ENCODE data around the gene LILRB5.

LILRB5 gene

DNA sequence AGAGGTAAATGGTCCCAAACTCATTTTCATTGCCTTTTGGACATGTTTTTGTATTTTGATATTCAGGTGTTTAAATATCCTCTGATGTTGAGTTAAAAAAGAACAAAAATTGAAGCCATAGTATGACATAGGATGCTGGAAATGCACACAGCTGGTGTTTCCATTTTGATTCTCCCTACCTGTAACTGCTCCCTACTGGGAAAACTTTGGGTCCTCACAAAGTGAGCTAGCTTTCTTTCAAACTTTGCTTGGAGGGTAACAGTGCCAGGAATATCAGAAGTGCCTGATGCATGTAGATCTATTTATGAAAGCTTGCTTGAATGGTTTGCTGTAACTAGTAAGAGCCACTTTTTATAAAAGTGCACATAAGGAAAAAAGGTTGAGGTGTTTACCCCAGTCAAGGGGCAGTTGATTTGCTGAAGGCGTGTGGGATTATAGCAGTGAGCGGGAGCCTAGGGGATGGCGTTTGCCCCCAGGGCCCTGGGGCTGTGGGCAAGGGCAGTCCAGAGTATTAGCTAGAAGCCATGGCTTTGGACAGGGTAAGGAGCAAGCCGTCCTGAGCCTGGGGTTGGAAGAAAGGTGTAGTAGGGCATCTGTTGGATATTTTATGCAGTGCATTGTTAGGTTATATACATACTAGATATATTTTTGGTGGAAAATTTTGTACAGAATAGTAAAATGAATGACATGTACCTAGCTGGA, 52.2 kb downstream of the LILRB5 start:
- H3K27ac ChIP-seq: no peak overlapping the region
- no peak for TF ChIP-seq ZFX (IDR thresholded peaks at IDR 0.05; ENCODE audit: borderline replicate concordance)
- TF ChIP-seq, protein P1, sequence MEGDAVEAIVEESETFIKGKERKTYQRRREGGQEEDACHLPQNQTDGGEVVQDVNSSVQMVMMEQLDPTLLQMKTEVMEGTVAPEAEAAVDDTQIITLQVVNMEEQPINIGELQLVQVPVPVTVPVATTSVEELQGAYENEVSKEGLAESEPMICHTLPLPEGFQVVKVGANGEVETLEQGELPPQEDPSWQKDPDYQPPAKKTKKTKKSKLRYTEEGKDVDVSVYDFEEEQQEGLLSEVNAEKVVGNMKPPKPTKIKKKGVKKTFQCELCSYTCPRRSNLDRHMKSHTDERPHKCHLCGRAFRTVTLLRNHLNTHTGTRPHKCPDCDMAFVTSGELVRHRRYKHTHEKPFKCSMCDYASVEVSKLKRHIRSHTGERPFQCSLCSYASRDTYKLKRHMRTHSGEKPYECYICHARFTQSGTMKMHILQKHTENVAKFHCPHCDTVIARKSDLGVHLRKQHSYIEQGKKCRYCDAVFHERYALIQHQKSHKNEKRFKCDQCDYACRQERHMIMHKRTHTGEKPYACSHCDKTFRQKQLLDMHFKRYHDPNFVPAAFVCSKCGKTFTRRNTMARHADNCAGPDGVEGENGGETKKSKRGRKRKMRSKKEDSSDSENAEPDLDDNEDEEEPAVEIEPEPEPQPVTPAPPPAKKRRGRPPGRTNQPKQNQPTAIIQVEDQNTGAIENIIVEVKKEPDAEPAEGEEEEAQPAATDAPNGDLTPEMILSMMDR (IDR thresholded peaks at IDR 0.05): no peak

DNA sequence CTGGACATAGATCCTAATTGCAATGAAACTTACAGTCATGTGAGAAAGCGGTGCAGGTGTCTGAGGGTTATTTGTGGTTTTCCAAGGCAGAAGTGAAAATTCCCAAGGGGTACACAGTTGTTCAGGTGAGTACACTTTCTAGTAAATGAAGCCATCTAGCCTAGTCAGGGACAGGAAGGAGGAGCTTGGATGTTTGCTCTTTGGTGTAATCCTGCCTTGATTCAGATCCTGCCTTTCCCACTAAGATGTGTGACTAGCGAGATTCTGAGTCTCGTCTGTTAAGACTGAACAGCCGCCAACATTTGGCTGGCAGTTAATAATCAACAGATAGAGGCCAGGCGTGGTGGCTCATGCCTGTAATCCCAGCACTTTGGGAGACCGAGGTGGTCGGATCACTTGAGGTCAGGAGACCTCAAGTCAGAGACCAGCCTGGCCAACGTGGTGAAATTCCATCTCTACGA, 53.9 kb downstream of the LILRB5 start:
- TF ChIP-seq ZFX (IDR thresholded peaks at IDR 0.05; ENCODE audit: borderline replicate concordance): no peak
- TF ChIP-seq, protein P1 (IDR thresholded peaks at IDR 0.05): no peak

DNA sequence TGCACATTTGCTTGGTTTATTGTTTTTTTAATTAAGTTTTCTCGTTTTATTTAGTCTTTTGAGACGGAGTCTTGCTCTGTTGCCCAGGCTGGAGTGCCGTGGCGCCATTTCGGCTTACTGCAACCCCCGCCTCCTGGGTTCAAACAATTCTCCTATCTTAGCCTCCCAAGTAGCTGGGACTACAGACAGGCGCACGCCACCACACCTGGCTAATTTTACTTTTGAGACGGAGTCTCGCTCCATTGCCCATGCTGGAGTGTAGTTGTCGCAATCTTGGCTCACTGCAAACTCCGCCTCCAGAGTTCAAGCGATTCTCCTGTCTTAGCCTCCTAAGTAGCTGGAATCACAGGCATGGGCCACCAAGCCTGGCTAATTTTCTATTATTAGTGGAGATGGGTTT, 55.1 kb downstream of the LILRB5 start:
- peak overlapping the region; percentile 93 for H3K27ac ChIP-seq
- TF ChIP-seq ZFX (IDR thresholded peaks at IDR 0.05; ENCODE audit: borderline replicate concordance): no peak
- TF ChIP-seq, protein P1 (IDR thresholded peaks at IDR 0.05): no peak

More for the DNA sequence above, 53.9 kb downstream of the LILRB5 start:
- 0 out of 2 replicates have a peak overlapping the region, but pooled peaks have one; percentile 10 for H3K27ac ChIP-seq

DNA sequence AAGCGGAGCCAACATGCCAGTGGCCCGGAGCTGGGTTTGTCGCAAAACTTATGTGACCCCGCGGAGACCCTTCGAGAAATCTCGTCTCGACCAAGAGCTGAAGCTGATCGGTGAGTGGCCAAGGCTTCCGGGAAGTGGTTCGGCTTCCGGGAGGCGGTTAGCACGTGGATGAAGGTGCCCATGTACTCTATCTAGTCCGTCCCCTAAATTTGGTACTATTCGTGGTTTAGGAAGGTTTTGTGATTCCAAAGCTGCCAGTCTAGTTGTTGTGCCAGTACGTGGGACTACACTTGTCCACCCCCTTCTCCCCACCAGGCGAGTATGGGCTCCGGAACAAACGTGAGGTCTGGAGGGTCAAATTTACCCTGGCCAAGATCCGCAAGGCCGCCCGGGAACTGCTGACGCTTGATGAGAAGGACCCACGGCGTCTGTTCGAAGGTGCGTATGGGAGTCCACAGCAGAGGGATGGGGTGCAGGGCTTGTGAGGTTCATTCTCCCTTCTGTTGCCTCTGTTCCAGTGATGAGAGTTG, 55.8 kb downstream of the LILRB5 start:
- no peak for TF ChIP-seq ZFX (IDR thresholded peaks at IDR 0.05; ENCODE audit: borderline replicate concordance)
- TF ChIP-seq, protein P1 (IDR thresholded peaks at IDR 0.05): no peak
- H3K27ac ChIP-seq: peak overlapping the region; percentile 93
